Measurements from ENCODE around the gene KLHL35.

KLHL35 gene

DNA sequence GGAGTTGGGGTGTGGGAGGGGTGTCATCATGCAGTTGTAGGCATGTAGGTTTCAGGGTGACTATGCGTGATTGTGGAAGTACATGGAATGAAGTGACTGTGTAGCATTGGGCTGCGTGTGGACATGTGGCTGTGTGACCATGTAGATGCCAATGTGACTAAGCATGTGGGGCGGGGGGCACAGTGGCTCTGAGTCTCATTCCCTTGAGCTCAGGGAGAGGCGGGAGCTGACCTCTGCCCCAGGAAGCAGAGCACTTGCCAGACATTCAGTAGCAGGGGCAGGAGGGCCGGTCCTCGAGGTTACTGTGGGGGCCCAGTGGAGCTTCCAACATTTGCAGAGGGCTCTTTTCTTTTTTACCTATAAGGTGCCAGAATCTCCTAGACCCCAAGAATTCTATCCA lies 440 bp upstream of the KLHL35 start:
- no peak for DNase-seq
- Histone ChIP-seq H3K79me2 (ENCODE audit: insufficient read depth, low read length) (no peaks in the 10 kb centered on the region), H3K4me3 (ENCODE audit: low read depth in 1 of 2, low read length in 2 of 2) (no peak overlapping the region), H3K4me1 (ENCODE audit: insufficient read depth, low read length) (no peaks in the 10 kb centered on the region), H2AFZ (ENCODE audit: low read depth, low read length) (no peak overlapping the region), H3K9ac (ENCODE audit: low read depth, low read length) (no peak overlapping the region), H3K27ac (ENCODE audit: low read length) (no peak overlapping the region), H4K20me1 (ENCODE audit: insufficient read depth, low read length) (no peaks in the 10 kb centered on the region; the same call in 1 of the 2 replicates), H3K9me3 (ENCODE audit: insufficient read depth, low read length, severe bottlenecking) (no peaks in the 10 kb centered on the region), H3K36me3 (ENCODE audit: insufficient read depth, low read length) (no peaks in the 10 kb centered on the region), H3K27me3 (ENCODE audit: insufficient read depth, low read length, poor library complexity) (no peaks in the 10 kb centered on the region), H3K4me2 (ENCODE audit: insufficient read depth, low read length) (no peak overlapping the region)
- ATAC-seq (ENCODE audit: insufficient read depth, low read depth): no peak
- TF ChIP-seq, protein P1, sequence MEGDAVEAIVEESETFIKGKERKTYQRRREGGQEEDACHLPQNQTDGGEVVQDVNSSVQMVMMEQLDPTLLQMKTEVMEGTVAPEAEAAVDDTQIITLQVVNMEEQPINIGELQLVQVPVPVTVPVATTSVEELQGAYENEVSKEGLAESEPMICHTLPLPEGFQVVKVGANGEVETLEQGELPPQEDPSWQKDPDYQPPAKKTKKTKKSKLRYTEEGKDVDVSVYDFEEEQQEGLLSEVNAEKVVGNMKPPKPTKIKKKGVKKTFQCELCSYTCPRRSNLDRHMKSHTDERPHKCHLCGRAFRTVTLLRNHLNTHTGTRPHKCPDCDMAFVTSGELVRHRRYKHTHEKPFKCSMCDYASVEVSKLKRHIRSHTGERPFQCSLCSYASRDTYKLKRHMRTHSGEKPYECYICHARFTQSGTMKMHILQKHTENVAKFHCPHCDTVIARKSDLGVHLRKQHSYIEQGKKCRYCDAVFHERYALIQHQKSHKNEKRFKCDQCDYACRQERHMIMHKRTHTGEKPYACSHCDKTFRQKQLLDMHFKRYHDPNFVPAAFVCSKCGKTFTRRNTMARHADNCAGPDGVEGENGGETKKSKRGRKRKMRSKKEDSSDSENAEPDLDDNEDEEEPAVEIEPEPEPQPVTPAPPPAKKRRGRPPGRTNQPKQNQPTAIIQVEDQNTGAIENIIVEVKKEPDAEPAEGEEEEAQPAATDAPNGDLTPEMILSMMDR (IDR thresholded peaks at IDR 0.05; ENCODE audit: borderline replicate concordance, extremely low read depth, low read length, poor library complexity, severe bottlenecking): no peak
- no peak for TF ChIP-seq EZH2 (IDR thresholded peaks at IDR 0.05; ENCODE audit: borderline replicate concordance, low read depth, low read length, severe bottlenecking)

DNA sequence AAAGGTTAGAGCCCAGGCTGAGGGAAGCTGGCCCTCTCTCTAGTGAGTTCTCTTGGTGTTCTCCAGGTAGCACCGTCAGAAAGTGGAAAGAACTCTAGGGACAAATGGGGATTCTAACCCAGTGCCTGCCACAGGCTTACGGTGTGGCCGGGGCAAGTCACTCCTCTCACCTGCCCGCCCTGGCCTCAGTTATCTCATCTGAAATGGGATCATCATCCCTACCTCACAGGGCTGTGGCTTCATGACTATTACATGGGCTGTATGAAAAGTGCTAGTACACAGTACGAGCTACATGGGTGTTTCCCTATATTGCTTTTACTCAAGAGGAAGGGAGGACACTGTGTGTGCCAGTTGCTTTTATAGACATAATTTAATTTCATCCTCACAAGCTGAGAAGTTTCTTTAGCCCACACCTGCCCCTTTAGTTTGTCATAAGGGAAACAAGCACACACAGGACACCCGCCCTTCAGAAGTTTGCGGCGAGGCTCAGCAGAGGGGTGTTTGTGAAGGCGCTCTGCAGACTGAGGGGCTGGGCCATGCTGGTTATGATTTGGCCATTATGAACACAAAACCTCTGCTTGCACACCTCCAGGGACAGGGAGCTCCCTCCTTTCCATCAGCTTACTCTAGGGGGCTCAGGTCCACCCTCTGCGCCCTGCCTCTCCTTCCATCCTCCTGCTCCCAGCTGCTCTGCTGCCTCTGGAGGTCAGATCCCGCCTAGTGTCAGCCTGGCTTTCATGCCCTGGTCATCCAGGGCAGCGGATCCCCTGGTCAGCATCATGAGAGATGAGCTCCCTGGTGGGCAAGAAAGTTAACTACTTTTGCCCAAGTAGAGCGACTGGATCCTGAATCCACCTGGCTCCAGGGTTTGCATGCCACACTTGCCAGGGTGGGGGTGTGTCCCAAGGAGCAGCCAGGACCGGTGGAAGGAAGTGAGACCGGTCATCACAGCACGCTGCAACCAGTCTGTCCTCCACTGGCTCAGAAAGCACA lies 1.2 kb downstream of the KLHL35 start:
- no peak overlapping the region for H3K4me3 ChIP-seq (ENCODE audit: low read depth in 1 of 2, low read length in 2 of 2)
- H3K9ac ChIP-seq (ENCODE audit: low read depth, low read length): no peak overlapping the region
- H3K27ac ChIP-seq (ENCODE audit: low read length): no peak overlapping the region
- H3K36me3 ChIP-seq (ENCODE audit: insufficient read depth, low read length): no peaks in the 10 kb centered on the region
- no peaks in the 10 kb centered on the region for H3K9me3 ChIP-seq (ENCODE audit: insufficient read depth, low read length, severe bottlenecking)
- TF ChIP-seq, protein P1 (IDR thresholded peaks at IDR 0.05; ENCODE audit: borderline replicate concordance, extremely low read depth, low read length, poor library complexity, severe bottlenecking): no peak
- no peak for TF ChIP-seq EZH2 (IDR thresholded peaks at IDR 0.05; ENCODE audit: borderline replicate concordance, low read depth, low read length, severe bottlenecking)
- H2AFZ ChIP-seq (ENCODE audit: low read depth, low read length): no peak overlapping the region
- H3K4me2 ChIP-seq (ENCODE audit: insufficient read depth, low read length): no peak overlapping the region
- no peaks in the 10 kb centered on the region for H3K4me1 ChIP-seq (ENCODE audit: insufficient read depth, low read length)
- ATAC-seq (ENCODE audit: insufficient read depth, low read depth) (no peak), DNase-seq (no peak)
- no peaks in the 10 kb centered on the region for H3K27me3 ChIP-seq (ENCODE audit: insufficient read depth, low read length, poor library complexity)
- no peaks in the 10 kb centered on the region for H3K79me2 ChIP-seq (ENCODE audit: insufficient read depth, low read length)
- H4K20me1 ChIP-seq (ENCODE audit: insufficient read depth, low read length): no peaks in the 10 kb centered on the region; the same call in 1 of the 2 replicates

DNA sequence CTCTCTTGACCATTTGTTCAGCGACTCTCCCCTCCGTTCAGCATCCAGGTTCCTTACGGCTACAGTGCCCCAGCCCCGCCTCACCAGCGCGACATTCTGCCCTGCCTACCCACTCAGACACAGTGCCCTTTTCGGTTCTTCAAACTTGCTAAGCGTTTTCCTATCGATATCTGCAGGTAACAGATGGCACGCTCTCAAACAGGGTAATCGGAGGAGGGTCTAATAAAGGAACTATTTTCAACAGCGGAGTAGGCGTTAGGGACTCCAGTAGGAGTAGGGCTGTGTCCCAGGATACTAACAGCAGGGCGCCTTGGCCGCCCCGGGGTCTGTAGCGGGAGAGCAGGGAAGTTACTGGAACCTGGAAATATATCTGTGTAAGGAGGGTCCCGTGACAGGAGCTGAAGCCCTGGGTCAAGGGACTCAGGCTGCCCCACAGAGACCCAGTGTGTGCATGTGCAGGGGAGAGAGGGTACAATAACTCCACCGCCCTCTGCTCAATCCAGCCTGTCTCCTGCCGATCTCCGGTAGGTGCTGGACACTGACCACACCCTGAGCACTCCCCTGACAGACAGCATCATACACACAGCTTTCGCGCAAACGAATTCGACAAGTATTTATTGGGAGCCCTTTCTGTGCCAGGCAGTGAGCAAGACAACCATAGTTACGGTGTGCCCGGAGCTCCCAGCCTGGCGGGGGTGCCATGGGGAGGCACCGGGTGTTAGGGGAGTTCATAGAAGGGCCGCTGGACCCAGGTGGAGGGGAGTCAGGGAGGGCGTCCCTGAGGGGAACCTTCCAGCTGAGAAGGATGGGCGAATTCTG lies 2.1 kb downstream of the KLHL35 start:
- no peaks in the 10 kb centered on the region for H3K4me1 ChIP-seq (ENCODE audit: insufficient read depth, low read length)
- H3K4me3 ChIP-seq (ENCODE audit: low read depth in 1 of 2, low read length in 2 of 2): no peak overlapping the region
- H4K20me1 ChIP-seq (ENCODE audit: insufficient read depth, low read length): no peaks in the 10 kb centered on the region; the same call in 1 of the 2 replicates
- no peak overlapping the region for H3K4me2 ChIP-seq (ENCODE audit: insufficient read depth, low read length)
- TF ChIP-seq EZH2 (IDR thresholded peaks at IDR 0.05; ENCODE audit: borderline replicate concordance, low read depth, low read length, severe bottlenecking): no peak
- TF ChIP-seq, protein P1 (IDR thresholded peaks at IDR 0.05; ENCODE audit: borderline replicate concordance, extremely low read depth, low read length, poor library complexity, severe bottlenecking): no peak
- no peaks in the 10 kb centered on the region for H3K9me3 ChIP-seq (ENCODE audit: insufficient read depth, low read length, severe bottlenecking)
- no peak overlapping the region for H2AFZ ChIP-seq (ENCODE audit: low read depth, low read length)
- no peaks in the 10 kb centered on the region for H3K27me3 ChIP-seq (ENCODE audit: insufficient read depth, low read length, poor library complexity)
- ATAC-seq (ENCODE audit: insufficient read depth, low read depth) (no peak), DNase-seq (no peak)
- H3K79me2 ChIP-seq (ENCODE audit: insufficient read depth, low read length): no peaks in the 10 kb centered on the region
- no peaks in the 10 kb centered on the region for H3K36me3 ChIP-seq (ENCODE audit: insufficient read depth, low read length)
- H3K27ac ChIP-seq (ENCODE audit: low read length): no peak overlapping the region
- H3K9ac ChIP-seq (ENCODE audit: low read depth, low read length): no peak overlapping the region
